ENCODE data around the gene MDK. TPM values are rescaled to one million over a fixed set of nuclear protein-coding genes. Genes with fewer than 3 reads are reported as not detected.

MDK gene
- total RNA-seq, 1 experiment from 2014 or later, result 286 TPM

GRCh38 chr11:46389450-46390330 is 8.2 kb downstream of the MDK start:
- Histone ChIP-seq H3K27me3 (ENCODE audit: insufficient read depth, low read length) (no peaks in the 10 kb centered on the region), H3K4me1 (ENCODE audit: control insufficient read depth in 1 of 2, insufficient read depth in 2 of 2, low read length in 2 of 2) (peaks cover 8 to 59% of the 10 kb centered on the region in 2 experiments; a peak in 3 of 4 replicates), H3K4me2 (ENCODE audit: low read length) (peak overlapping the region; percentile 97), H3K9me3 (ENCODE audit: control insufficient read depth in 1 of 2, insufficient read depth in 1 of 2, low read depth in 1 of 2, low read length in 2 of 2) (no peaks in the 10 kb centered on the region), H3K27ac (ENCODE audit: low read depth, low read length) (no peak overlapping the region), H4K20me1 (ENCODE audit: insufficient read depth) (no peaks in the 10 kb centered on the region), H3K4me3 (replicated peaks in 1 of 2; ENCODE audit: low read depth in 1 of 2, low read length in 2 of 2) (peak overlapping the region; percentile 42 to 59), H3K9ac (ENCODE audit: low read length) (peak overlapping the region; percentile 54), H3K9me2 (ENCODE audit: insufficient read depth) (no peaks in the 10 kb centered on the region), H3K79me2 (ENCODE audit: insufficient read depth, low read length) (no peaks in the 10 kb centered on the region), H2AFZ (ENCODE audit: low read depth, low read length, poor library complexity, severe bottlenecking) (peak overlapping the region; percentile 68), H3K36me3 (ENCODE audit: control insufficient read depth in 1 of 2, insufficient read depth in 2 of 2, low read length in 2 of 2) (no peaks in the 10 kb centered on the region)
- BruUV-seq (replicated peaks), result no TSS peak
- ChIA-PET CTCF (interaction anchor here (0.8 to 1.5 kb wide), 4 partner anchors 21 to 204 kb away, joined by 3 to 6 read pairs (median 3); partner anchors contain the start of gene AMBRA1), RAD21 (ENCODE audit: low non-redundant PET in 1 of 2, low total read pairs in 2 of 2, uncharacterized antibody in 2 of 2, unreplicated experiment in 2 of 2) (no interaction called here), POLR2A (no interaction called here)
- intact Hi-C loops (cut with micrococcal nuclease), result loop anchor here (2.0 to 10.0 kb wide), 3 partner anchors 139 to 415 kb away; partner anchors contain the start of genes ATG13 and HARBI1
- peak; percentile 54 for DNase-seq (ENCODE audit: low read depth, low spot score)
- peak; percentile 77 for ATAC-seq
- no peak for TF ChIP-seq POLR2A (IDR thresholded peaks at IDR 0.05; ENCODE audit: borderline replicate concordance, extremely low read depth, insufficient read depth, insufficient read length)
- TF ChIP-seq POLR2AphosphoS5 (IDR thresholded peaks at IDR 0.05; ENCODE audit: low read depth, low read length), result no peak
- TF ChIP-seq YY1 (IDR thresholded peaks at IDR 0.05; ENCODE audit: extremely low read depth, insufficient replicate concordance, low read depth, low read length), result peak; percentile 12
- TF ChIP-seq CTCF (IDR thresholded peaks at IDR 0.05 in 2 of 3, conservative IDR thresholded peaks at IDR 0.05 in 1 of 3; ENCODE audit: borderline replicate concordance in 1 of 3, insufficient read depth in 1 of 3, low read depth in 2 of 3, low read length in 2 of 3), result peak in 2 of 3 experiments; percentile 84 to 85; a peak in 4 of 6 replicates
- TF ChIP-seq TCF7L2 (IDR thresholded peaks at IDR 0.05; ENCODE audit: borderline replicate concordance, extremely low read depth, insufficient read depth, insufficient read length), result peak; percentile 11
